ENCODE measurements around the gene FANCC. TPM values are rescaled to one million over a fixed set of nuclear protein-coding genes. Genes with fewer than 3 reads are reported as not detected.

The FANCC gene
- total RNA-seq, 1 donor, result 15.9 TPM

DNA sequence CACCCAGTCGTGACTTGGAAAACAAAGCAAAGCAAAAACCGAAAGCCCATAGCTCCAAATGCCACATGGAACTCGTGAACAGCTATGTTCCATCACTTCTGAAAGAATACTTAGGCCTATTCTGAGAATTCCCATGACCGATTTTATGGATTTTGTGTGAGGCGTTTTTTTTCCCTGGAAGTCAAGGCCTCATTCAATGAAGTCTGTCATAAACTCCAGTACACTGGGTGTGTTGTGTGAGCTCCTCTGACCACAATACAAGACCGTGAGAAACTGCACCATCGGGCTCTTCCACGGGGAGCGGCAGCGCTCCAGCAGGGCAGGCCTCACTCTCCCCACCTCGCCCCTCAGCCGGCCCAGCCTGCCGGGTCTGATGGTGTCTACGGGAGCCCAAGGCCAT is 209.5 kb downstream of the FANCC start:
- no peak for DNase-seq (ENCODE audit: low read depth)
- TF ChIP-seq, protein P1, sequence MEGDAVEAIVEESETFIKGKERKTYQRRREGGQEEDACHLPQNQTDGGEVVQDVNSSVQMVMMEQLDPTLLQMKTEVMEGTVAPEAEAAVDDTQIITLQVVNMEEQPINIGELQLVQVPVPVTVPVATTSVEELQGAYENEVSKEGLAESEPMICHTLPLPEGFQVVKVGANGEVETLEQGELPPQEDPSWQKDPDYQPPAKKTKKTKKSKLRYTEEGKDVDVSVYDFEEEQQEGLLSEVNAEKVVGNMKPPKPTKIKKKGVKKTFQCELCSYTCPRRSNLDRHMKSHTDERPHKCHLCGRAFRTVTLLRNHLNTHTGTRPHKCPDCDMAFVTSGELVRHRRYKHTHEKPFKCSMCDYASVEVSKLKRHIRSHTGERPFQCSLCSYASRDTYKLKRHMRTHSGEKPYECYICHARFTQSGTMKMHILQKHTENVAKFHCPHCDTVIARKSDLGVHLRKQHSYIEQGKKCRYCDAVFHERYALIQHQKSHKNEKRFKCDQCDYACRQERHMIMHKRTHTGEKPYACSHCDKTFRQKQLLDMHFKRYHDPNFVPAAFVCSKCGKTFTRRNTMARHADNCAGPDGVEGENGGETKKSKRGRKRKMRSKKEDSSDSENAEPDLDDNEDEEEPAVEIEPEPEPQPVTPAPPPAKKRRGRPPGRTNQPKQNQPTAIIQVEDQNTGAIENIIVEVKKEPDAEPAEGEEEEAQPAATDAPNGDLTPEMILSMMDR (IDR thresholded peaks at IDR 0.05; ENCODE audit: insufficient read depth, low read length), result no peak
- H3K4me3 ChIP-seq (ENCODE audit: low read depth, low read length), result no peak overlapping the region

DNA sequence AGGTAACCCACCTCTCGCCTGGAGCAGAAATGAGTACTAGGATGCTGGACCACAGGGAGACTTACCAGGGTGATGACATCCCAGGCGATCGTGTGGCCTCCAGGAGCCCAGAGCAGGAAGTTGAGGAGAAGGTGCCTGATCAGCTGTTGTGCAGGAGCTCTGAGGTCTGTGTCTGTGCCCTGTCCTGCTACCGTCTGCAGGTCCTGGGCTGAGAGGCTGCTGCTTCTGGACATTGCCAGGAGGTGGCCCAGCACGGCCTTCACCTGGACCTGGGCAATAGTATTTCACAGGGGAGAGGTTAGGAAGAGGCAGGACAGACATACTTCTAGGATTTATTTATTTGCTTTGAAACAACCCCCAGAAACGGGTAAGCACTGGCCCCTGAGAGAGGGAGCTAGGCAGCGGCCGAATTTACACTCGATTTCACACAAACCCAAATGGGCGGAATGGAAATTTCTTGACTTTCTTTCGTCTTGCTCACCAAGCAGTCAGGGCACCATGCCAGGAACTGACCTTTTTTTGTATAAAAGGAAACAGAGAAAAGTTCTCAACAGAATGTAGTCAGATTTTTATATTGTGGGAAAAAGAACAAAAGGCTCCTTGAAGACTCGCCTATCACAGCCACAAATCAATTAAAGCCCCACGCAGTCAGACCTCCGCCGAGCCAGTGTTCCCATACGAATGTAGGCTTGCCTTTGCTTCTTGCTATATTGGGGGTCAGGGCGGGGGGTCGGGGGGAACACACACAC is 210.3 kb downstream of the FANCC start:
- TF ChIP-seq, protein P1 (IDR thresholded peaks at IDR 0.05; ENCODE audit: insufficient read depth, low read length), result no peak
- peak; percentile 77 for DNase-seq (ENCODE audit: low read depth)
- H3K4me3 ChIP-seq (ENCODE audit: low read depth, low read length), result no peak overlapping the region

GRCh38 chr9:95105519-95106287 is 211.8 kb downstream of the FANCC start:
- no peak overlapping the region for H3K4me3 ChIP-seq (ENCODE audit: low read depth, low read length)
- TF ChIP-seq, protein P1 (IDR thresholded peaks at IDR 0.05; ENCODE audit: insufficient read depth, low read length), result no peak
- DNase-seq (ENCODE audit: low read depth), result no peak

DNA sequence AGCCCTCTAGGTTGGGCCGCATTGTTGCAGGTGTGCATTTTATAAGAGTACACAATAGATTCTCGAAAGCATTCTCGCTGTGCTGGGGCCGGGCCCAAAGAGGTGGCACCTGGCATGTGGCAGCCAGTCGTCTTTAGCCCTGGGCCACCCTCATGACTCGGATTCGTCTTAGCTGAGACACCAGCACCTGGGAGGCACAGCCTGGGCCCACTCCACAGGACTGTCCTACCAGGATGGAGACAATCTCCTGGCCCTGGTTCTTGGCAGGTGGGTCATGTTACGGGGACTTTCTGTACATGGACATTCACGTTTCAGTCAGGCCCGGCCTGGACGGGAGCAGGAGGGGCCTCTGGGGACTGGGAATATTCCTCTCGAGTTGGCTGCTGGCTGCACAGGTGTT is 212.5 kb downstream of the FANCC start:
- H3K4me3 ChIP-seq (ENCODE audit: low read depth, low read length), result no peak overlapping the region
- DNase-seq (ENCODE audit: low read depth), result no peak
- TF ChIP-seq, protein P1 (IDR thresholded peaks at IDR 0.05; ENCODE audit: insufficient read depth, low read length), result no peak

- TF ChIP-seq, protein P1 (IDR thresholded peaks at IDR 0.05; ENCODE audit: insufficient read depth, low read length), result no peak
Measured at GRCh38 chr9:95104581-95104960, 212.9 kb downstream of the FANCC start.

DNA sequence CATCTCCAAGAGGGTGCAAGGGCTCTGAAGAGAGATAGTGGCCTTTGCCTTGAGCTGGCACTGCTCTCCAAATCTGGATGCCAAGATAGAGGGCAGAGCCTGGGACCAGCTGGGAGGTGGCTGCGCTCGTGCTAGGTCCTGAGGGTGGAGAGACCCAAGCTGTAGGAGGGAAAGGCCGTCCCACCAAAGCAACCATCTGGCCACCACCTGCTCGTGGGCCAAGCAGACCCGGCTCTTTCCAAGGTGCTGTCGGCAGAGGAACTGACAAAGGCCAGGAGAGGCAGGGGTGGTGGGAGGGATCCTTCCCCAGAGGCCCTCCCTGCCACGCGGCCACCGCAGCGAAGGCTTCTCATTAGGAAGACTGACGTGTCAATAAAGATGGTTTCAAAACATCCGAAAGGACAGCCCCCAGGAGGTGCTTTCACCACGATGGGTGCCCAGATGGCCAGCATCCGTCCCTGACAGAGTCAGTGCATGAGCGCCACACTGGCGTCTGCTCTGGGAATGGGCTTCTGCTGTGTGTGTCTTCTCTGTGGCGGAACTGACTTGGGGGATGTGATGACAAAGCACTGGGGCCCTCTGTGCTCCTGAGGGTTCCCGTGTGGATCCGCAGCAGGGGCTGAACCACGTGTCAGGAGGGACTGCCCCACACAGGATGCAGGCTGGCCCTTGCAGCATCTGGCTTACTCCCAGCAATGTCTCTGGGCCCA is 213.5 kb downstream of the FANCC start:
- TF ChIP-seq, protein P1 (IDR thresholded peaks at IDR 0.05; ENCODE audit: insufficient read depth, low read length), result no peak
- DNase-seq (ENCODE audit: low read depth), result no peak
- H3K4me3 ChIP-seq (ENCODE audit: low read depth, low read length), result no peak overlapping the region

More at GRCh38 chr9:95104581-95104960, 212.9 kb downstream of the FANCC start:
- no peak overlapping the region for H3K4me3 ChIP-seq (ENCODE audit: low read depth, low read length)
- DNase-seq (ENCODE audit: low read depth), result no peak
